HepG2 (cell line): ENCODE results near the gene SLIT3. TPM values are rescaled to one million over a fixed set of nuclear protein-coding genes. Genes with fewer than 3 reads are reported as not detected.

Experiments
- ATAC-seq: fragments of 200-7000 bp; cut with Tn5 transposase; 3 replicates; pipeline ENCODE4 v1.9.1; 2020; ENCODE audit warnings: mild to moderate bottlenecking, moderate library complexity
- BruUV-seq: library from RNA; stranded (reverse); fragments of 400-500 nt; replicated peaks from 2 replicates; lab custom pipeline; 2021; lab: Mats Ljungman, UMichigan
- CTCF ChIA-PET: fragments of 300-600 bp; formaldehyde crosslinking; extraction: SDS; loops from one replicate; lab custom pipeline; 2021; ENCODE audit warnings: low total read pairs, inconsistent platforms, low intra/inter-chr PET ratio; lab: Yijun Ruan, JAX
- POLR2A ChIA-PET: fragments of 350-600 bp; sonication (Branson Sonifier 250); formaldehyde crosslinking; loops from one replicate; lab custom pipeline; 2020; ENCODE audit warnings: antibody characterized with exemption, inconsistent platforms; lab: Yijun Ruan, JAX
- DNase-seq: peaks from one replicate; pipeline ENCODE4 v3.0.0-alpha.2; 2015; ENCODE audit warnings: low spot score
- FAIRE-seq: peaks from 3 replicates; lab custom pipeline; 2011; peaks lifted over from hg19 to GRCh38; lab: Jason Lieb, UNC
- H2AFZ ChIP-seq: one replicate; pipeline ENCODE4 v1.6.1; 2011; ENCODE audit warnings: low read length, inconsistent platforms
- H3K27ac ChIP-seq: fragments of 300-600 bp; 3 replicates; pipeline ENCODE4 v1.8.0; 2011; ENCODE audit warnings: mixed run types, mild to moderate bottlenecking, mixed read lengths, low read length, inconsistent platforms; ENCODE audit not compliant: insufficient read depth; ENCODE audit errors: extremely low read length
- H3K27me3 ChIP-seq, 2 experiments: fragments of 200-600 bp in 1 of 2; 2 replicates in 1 of 2; 3 replicates in 1 of 2; pipeline versions ENCODE4 v1.6.0 to v1.8.0; 2011; ENCODE audit warnings: low read length in 2 of 2, mild to moderate bottlenecking in 2 of 2, moderate library complexity in 2 of 2, inconsistent platforms in 1 of 2; ENCODE audit not compliant: insufficient read depth in 2 of 2, control insufficient read depth in 1 of 2
- H3K36me3 ChIP-seq, 2 experiments: fragments of 200-600 bp in 1 of 2; replicated peaks in 1 of 2; 2 replicates in 1 of 2; 3 replicates in 1 of 2; pipeline versions ENCODE4 v1.5.1 to v1.8.0; 2011; ENCODE audit warnings: low read length in 2 of 2, inconsistent platforms in 1 of 2; ENCODE audit not compliant: insufficient read depth in 2 of 2, control insufficient read depth in 1 of 2
- H3K4me1 ChIP-seq: 2 replicates; pipeline ENCODE4 v1.5.1; 2012; ENCODE audit warnings: low read length, inconsistent platforms; ENCODE audit not compliant: insufficient read depth
- H3K4me2 ChIP-seq: 2 replicates; pipeline ENCODE4 v1.6.0; 2011; ENCODE audit warnings: low read depth, low read length, inconsistent platforms
- H3K4me3 ChIP-seq, 3 experiments: fragments of 200-600 bp in 1 of 3; sonication (generic), shearing (Covaris generic) in 1 of 3; replicated peaks in 1 of 3; 2 replicates each; pipeline ENCODE4 v1.5.1; 2011 to 2016; ENCODE audit warnings: low read length in 3 of 3, inconsistent platforms in 2 of 3, low read depth in 2 of 3, mild to moderate bottlenecking in 2 of 3, control low read depth in 1 of 3, mixed read lengths in 1 of 3; ENCODE audit not compliant: insufficient read depth in 1 of 3
- H3K79me2 ChIP-seq: one replicate; pipeline ENCODE4 v1.6.1; 2011; ENCODE audit warnings: low read length, inconsistent platforms; ENCODE audit not compliant: insufficient read depth
- H3K9ac ChIP-seq: 2 replicates; pipeline ENCODE4 v1.6.0; 2011; ENCODE audit warnings: mild to moderate bottlenecking, low read depth, low read length, inconsistent platforms; ENCODE audit not compliant: insufficient read depth
- H3K9me3 ChIP-seq: 2 replicates; pipeline ENCODE4 v1.5.1; 2012; ENCODE audit warnings: mild to moderate bottlenecking, low read length
- H4K20me1 ChIP-seq: 2 replicates; pipeline ENCODE4 v1.6.0; 2011; ENCODE audit warnings: inconsistent platforms, mild to moderate bottlenecking, low read length, moderate library complexity; ENCODE audit not compliant: insufficient read depth
- ATRX ChIP-seq: sonication (generic); formaldehyde crosslinking; IDR thresholded peaks from 2 replicates; pipeline ENCODE4 v1.4.0; 2020; ENCODE audit warnings: missing genetic modification reagents, borderline replicate concordance
- ETV6 ChIP-seq: sonication (generic); formaldehyde crosslinking; conservative IDR thresholded peaks from 2 replicates; pipeline ENCODE4 v1.4.0; 2020; ENCODE audit warnings: missing genetic modification reagents
- LCORL ChIP-seq, 2 experiments: fragments of 450-650 bp in 1 of 2; sonication (generic) in 1 of 2; formaldehyde crosslinking in 1 of 2; IDR thresholded peaks; 2 replicates each; pipeline versions ENCODE4 v1.5.0 to v1.6.1; 2017 to 2020; ENCODE audit warnings: antibody characterized with exemption in 1 of 2, missing genetic modification reagents in 1 of 2
- PCBP2 ChIP-seq: fragments of 200-400 bp; formaldehyde crosslinking; optimal IDR thresholded peaks from 2 replicates; pipeline ENCODE3; 2018; ENCODE audit warnings: low read length, low read depth; ENCODE audit not compliant: poor library complexity, severe bottlenecking
- RARG ChIP-seq: sonication (generic); formaldehyde crosslinking; IDR thresholded peaks from 2 replicates; pipeline ENCODE4 v1.4.0; 2020; ENCODE audit warnings: low read depth, mild to moderate bottlenecking, missing genetic modification reagents
- WGBS: methylation state at CpG from one replicate; pipeline ENCODE4 v1.1.6; 2017; ENCODE audit warnings: low lambda C conversion rate; 5-methylcytosine and 5-hydroxymethylcytosine counted together
- in situ Hi-C: cut with HindIII; loops from 2 replicates; pipeline ENCODE4 v1.10.0; 2017; ENCODE audit warnings: low pct_unique_long_range_greater_than_20kb; ENCODE audit not compliant: extremely low pct_ligation_motif_present
- intact Hi-C: fragments of 100-400 bp; cut with micrococcal nuclease; formaldehyde crosslinking; loops from one replicate; pipeline ENCODE4 v1.10.0; 2022; ENCODE audit not compliant: unreplicated experiment
- polyA plus RNA-seq, 8 experiments: library from polyadenylated mRNA; depleted of rRNA in 3 of 8; stranded (reverse) in 7 of 8; unstranded in 1 of 8; fragments of >200 nt; fragmentation: Illumina TruSeq in 4 of 8; extraction: Trizol in 4 of 8; gene quantifications; 2 replicates each; pipeline versions ENCODE4 v1.2.1 to v1.2.3, GENCODE V29; 2011 to 2016; ENCODE audit warnings: low read depth in 4 of 8, missing spikeins in 1 of 8, mixed read lengths in 1 of 8; ENCODE audit not compliant: insufficient read depth in 1 of 8
- total RNA-seq, 5 experiments: library from RNA; depleted of rRNA; stranded (reverse); fragments of >200 nt; fragmentation: Illumina TruSeq; extraction: Trizol; gene quantifications; 2 replicates each; pipeline ENCODE4 v1.2.3, GENCODE V29; 2016; ENCODE audit warnings: low read depth in 1 of 5
- TF ChIP-seq, protein P1 (sequence below): IDR thresholded peaks from 2 replicates; pipeline ENCODE4 v1.6.1; 2012; ENCODE audit warnings: low read depth, low read length, improper control_type of control experiment
- TF ChIP-seq, protein P2 (sequence below): sonication (generic); formaldehyde crosslinking; IDR thresholded peaks from 2 replicates; pipeline ENCODE4 v1.9.0; 2021; ENCODE audit warnings: mild to moderate bottlenecking, missing genetic modification reagents

SLIT3 gene
- total and polyA plus RNA-seq, 2 of the 13 experiments (the other 11 are each of a cell fraction or from before 2014, with no cell fraction given): not detected

DNA sequence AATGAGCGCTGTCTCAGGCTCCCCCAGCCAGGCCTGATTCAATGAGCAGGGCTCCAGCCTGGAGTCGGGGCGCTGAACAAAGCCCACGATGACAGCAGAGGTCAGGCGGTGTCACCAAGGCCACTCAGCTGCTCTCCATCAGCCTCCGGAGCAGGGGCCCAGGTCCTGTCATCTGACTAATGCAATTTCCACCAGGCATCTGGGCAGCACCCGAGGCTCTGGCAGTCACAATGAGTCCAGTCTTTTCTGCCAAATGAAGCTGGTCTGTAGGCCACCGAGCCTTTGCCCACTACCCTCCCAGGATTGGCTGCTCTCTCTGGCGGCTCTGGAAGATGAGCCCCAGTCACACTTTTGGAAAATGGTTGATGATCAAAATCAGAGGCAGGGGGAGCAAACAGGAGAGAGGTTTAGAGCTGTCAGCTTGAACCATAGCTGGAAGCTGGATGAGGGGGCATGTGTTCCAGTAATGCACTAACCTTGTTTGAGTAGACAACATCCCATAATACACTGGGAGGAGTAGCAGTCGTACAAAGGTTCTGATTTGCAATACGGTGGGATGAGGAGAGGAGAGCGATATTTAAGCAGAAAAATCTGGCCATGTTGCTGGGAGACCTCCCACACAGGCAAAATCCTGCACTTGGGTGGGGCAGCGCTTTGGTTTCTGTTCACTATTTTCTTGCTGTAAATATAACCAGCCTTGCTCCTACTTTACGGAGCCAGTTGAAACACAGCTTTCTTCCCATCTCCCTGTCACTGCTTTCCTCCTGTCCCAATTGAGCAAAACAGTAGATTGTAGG, 415.4 kb downstream of the SLIT3 start:
- BruUV-seq: no TSS peak
- DNase-seq (no peak), FAIRE-seq (no peak), ATAC-seq (peak; percentile 45; the same call in 2 of the 3 replicates)
- no peak overlapping the region for H3K9ac ChIP-seq
- H3K27ac ChIP-seq: no peak overlapping the region
- no peak overlapping the region for H3K4me2 ChIP-seq
- peaks cover 2 to 10% of the 10 kb centered on the region in 2 experiments; a peak in 1 of 5 replicates for H3K27me3 ChIP-seq
- no peaks in the 10 kb centered on the region for H3K9me3 ChIP-seq
- TF ChIP-seq LCORL (IDR thresholded peaks at IDR 0.05) (no peak), LCORL (CRISPR knock-in tag; IDR thresholded peaks at IDR 0.05) (no peak), ETV6 (CRISPR knock-in tag) (no peak), ATRX (CRISPR knock-in tag) (no peak), PCBP2 (no peak), RARG (no peak)
- TF ChIP-seq, protein P1, sequence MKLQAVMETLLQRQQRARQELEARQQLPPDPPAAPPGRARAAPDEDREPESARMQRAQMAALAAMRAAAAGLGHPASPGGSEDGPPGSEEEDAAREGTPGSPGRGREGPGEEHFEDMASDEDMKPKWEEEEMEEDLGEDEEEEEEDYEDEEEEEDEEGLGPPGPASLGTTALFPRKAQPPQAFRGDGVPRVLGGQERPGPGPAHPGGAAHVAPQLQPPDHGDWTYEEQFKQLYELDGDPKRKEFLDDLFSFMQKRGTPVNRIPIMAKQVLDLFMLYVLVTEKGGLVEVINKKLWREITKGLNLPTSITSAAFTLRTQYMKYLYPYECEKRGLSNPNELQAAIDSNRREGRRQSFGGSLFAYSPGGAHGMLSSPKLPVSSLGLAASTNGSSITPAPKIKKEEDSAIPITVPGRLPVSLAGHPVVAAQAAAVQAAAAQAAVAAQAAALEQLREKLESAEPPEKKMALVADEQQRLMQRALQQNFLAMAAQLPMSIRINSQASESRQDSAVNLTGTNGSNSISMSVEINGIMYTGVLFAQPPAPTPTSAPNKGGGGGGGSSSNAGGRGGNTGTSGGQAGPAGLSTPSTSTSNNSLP: no peak
- TF ChIP-seq, protein P2, sequence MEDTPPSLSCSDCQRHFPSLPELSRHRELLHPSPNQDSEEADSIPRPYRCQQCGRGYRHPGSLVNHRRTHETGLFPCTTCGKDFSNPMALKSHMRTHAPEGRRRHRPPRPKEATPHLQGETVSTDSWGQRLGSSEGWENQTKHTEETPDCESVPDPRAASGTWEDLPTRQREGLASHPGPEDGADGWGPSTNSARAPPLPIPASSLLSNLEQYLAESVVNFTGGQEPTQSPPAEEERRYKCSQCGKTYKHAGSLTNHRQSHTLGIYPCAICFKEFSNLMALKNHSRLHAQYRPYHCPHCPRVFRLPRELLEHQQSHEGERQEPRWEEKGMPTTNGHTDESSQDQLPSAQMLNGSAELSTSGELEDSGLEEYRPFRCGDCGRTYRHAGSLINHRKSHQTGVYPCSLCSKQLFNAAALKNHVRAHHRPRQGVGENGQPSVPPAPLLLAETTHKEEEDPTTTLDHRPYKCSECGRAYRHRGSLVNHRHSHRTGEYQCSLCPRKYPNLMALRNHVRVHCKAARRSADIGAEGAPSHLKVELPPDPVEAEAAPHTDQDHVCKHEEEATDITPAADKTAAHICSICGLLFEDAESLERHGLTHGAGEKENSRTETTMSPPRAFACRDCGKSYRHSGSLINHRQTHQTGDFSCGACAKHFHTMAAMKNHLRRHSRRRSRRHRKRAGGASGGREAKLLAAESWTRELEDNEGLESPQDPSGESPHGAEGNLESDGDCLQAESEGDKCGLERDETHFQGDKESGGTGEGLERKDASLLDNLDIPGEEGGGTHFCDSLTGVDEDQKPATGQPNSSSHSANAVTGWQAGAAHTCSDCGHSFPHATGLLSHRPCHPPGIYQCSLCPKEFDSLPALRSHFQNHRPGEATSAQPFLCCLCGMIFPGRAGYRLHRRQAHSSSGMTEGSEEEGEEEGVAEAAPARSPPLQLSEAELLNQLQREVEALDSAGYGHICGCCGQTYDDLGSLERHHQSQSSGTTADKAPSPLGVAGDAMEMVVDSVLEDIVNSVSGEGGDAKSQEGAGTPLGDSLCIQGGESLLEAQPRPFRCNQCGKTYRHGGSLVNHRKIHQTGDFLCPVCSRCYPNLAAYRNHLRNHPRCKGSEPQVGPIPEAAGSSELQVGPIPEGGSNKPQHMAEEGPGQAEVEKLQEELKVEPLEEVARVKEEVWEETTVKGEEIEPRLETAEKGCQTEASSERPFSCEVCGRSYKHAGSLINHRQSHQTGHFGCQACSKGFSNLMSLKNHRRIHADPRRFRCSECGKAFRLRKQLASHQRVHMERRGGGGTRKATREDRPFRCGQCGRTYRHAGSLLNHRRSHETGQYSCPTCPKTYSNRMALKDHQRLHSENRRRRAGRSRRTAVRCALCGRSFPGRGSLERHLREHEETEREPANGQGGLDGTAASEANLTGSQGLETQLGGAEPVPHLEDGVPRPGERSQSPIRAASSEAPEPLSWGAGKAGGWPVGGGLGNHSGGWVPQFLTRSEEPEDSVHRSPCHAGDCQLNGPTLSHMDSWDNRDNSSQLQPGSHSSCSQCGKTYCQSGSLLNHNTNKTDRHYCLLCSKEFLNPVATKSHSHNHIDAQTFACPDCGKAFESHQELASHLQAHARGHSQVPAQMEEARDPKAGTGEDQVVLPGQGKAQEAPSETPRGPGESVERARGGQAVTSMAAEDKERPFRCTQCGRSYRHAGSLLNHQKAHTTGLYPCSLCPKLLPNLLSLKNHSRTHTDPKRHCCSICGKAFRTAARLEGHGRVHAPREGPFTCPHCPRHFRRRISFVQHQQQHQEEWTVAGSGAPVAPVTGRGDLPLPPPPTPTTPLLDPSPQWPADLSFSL (CRISPR knock-in tag): no peak
- POLR2A ChIA-PET: no interaction called here
- intact Hi-C loops (no loop called here), in situ Hi-C loops (no loop called here)
- no peak overlapping the region for H2AFZ ChIP-seq
- no peaks in the 10 kb centered on the region for H3K4me1 ChIP-seq
- H3K4me3 ChIP-seq: no peak overlapping the region
- no peaks in the 10 kb centered on the region for H3K36me3 ChIP-seq
- no peaks in the 10 kb centered on the region for H3K79me2 ChIP-seq
- WGBS: 40% methylated on average over 7 of the region's 14 CpGs
- CTCF ChIA-PET: no interaction called here
- no peaks in the 10 kb centered on the region for H4K20me1 ChIP-seq
